Keratinocyte (primary cell): ENCODE measurements around the gene ADAM19. TPM values are rescaled to one million over a fixed set of nuclear protein-coding genes. Genes with fewer than 3 reads are reported as not detected.
"Not testable (repeated sequence)": the region's sequence is repeated elsewhere in the genome, so short reads cannot be mapped to it uniquely, and the experiment has no call there.

Source experiments
- DNase-seq: peaks from one replicate; pipeline ENCODE4 v3.0.0-alpha.2; 2011; ENCODE audit warnings: low read depth, missing footprints, low spot score
- FAIRE-seq: peaks from 2 replicates; lab custom pipeline; 2011; peaks lifted over from hg19 to GRCh38; lab: Jason Lieb, UNC
- H2AFZ ChIP-seq: 2 replicates; pipeline ENCODE4 v1.6.0; 2012; ENCODE audit warnings: low read length, control low read depth, inconsistent platforms; ENCODE audit not compliant: control insufficient read depth
- H3K27ac ChIP-seq: 2 replicates; pipeline ENCODE4 v1.5.1; 2011; ENCODE audit warnings: low read length; ENCODE audit not compliant: control insufficient read depth, insufficient read depth
- H3K27me3 ChIP-seq: 3 replicates; pipeline ENCODE4 v1.6.0; 2011; ENCODE audit warnings: low read length; ENCODE audit not compliant: control insufficient read depth, insufficient read depth; ENCODE audit errors: extremely low read depth
- H3K36me3 ChIP-seq, 2 experiments: 2 replicates in 1 of 2; 3 replicates in 1 of 2; pipeline ENCODE4 v1.5.1; 2011; ENCODE audit warnings: low read length in 2 of 2, mild to moderate bottlenecking in 1 of 2; ENCODE audit not compliant: control insufficient read depth in 2 of 2, insufficient read depth in 2 of 2; ENCODE audit errors: extremely low read depth in 1 of 2
- H3K4me1 ChIP-seq: 3 replicates; pipeline ENCODE4 v1.5.1; 2011; ENCODE audit warnings: low read length; ENCODE audit not compliant: control insufficient read depth, insufficient read depth; ENCODE audit errors: extremely low read depth
- H3K4me2 ChIP-seq: 3 replicates; pipeline ENCODE4 v1.6.0; 2011; ENCODE audit warnings: low read depth, low read length; ENCODE audit not compliant: control insufficient read depth, insufficient read depth; ENCODE audit errors: extremely low read depth
- H3K4me3 ChIP-seq, 3 experiments: fragments of 200-600 bp in 1 of 3; sonication (generic) in 1 of 3; 2 replicates in 2 of 3; 3 replicates in 1 of 3; pipeline ENCODE4 v1.5.1; 2011 to 2016; ENCODE audit warnings: low read length in 3 of 3, mild to moderate bottlenecking in 3 of 3, control low read depth in 2 of 3, inconsistent platforms in 1 of 3, low read depth in 1 of 3, mixed read lengths in 1 of 3, mixed run types in 1 of 3, moderate library complexity in 1 of 3; ENCODE audit not compliant: control insufficient read depth in 2 of 3, insufficient read depth in 2 of 3; ENCODE audit errors: extremely low read depth in 1 of 3
- H3K79me2 ChIP-seq: 2 replicates; pipeline ENCODE4 v1.6.0; 2012; ENCODE audit warnings: low read length; ENCODE audit not compliant: control insufficient read depth, insufficient read depth
- H3K9ac ChIP-seq: 3 replicates; pipeline ENCODE4 v1.6.0; 2011; ENCODE audit warnings: low read length; ENCODE audit not compliant: control insufficient read depth, insufficient read depth; ENCODE audit errors: extremely low read depth
- H3K9me1 ChIP-seq: 3 replicates; pipeline ENCODE4 v1.6.0; 2011; ENCODE audit warnings: low read length; ENCODE audit not compliant: control insufficient read depth, insufficient read depth; ENCODE audit errors: extremely low read depth
- H3K9me3 ChIP-seq: 2 replicates; pipeline ENCODE4 v1.5.1; 2012; ENCODE audit warnings: low read depth, low read length; ENCODE audit not compliant: control insufficient read depth
- H4K20me1 ChIP-seq: 3 replicates; pipeline ENCODE4 v1.6.0; 2011; ENCODE audit warnings: low read length; ENCODE audit not compliant: control insufficient read depth, insufficient read depth; ENCODE audit errors: extremely low read depth
- CTCF ChIP-seq, 3 experiments: IDR thresholded peaks in 1 of 3; conservative IDR thresholded peaks in 1 of 3; optimal IDR thresholded peaks in 1 of 3; 2 replicates in 2 of 3; 3 replicates in 1 of 3; pipeline versions ENCODE3 to v1.5.1; 2011; ENCODE audit warnings: low read length in 3 of 3, mild to moderate bottlenecking in 3 of 3, moderate library complexity in 2 of 3, control low read depth in 1 of 3, inconsistent platforms in 1 of 3; ENCODE audit not compliant: insufficient read depth in 2 of 3; ENCODE audit errors: extremely low read depth in 1 of 3
- EZH2 ChIP-seq: IDR thresholded peaks from one replicate; pipeline ENCODE4 v1.6.1; 2012; ENCODE audit warnings: inconsistent platforms, mild to moderate bottlenecking, low read length, moderate library complexity
- dilution Hi-C: fragments of 300-500 bp; cut with MboI; formaldehyde crosslinking; loops from one replicate; pipeline ENCODE4 v1.7.0; 2020; ENCODE audit warnings: low sequenced_read_pairs; ENCODE audit not compliant: extremely low pct_ligation_motif_present
- polyA plus RNA-seq, 5 experiments: library from polyadenylated mRNA; depleted of rRNA in 3 of 5; stranded (reverse) in 3 of 5; stranded (forward) in 1 of 5; unstranded in 1 of 5; fragments of >200 nt; gene quantifications; 1 replicate in 1 of 5; 2 replicates in 3 of 5; 3 replicates in 1 of 5; pipeline versions ENCODE4 v1.2.1 to v1.2.3, GENCODE V29; 2011 to 2012; ENCODE audit warnings: missing spikeins in 2 of 5, low read depth in 1 of 5, low replicate concordance in 1 of 5
- small RNA-seq, 3 experiments: library from RNA; depleted of rRNA; stranded (forward); fragments of <200 nt; gene quantifications; one replicate each; pipeline ENCODE3, GENCODE V24; 2012; ENCODE audit warnings: low read depth in 3 of 3, low replicate concordance in 1 of 3; ENCODE audit not compliant: insufficient read length in 3 of 3

The ADAM19 gene
- polyA plus RNA-seq, 1 donor (not counting 4 experiments of a cell fraction or from before 2014, with no cell fraction given) = 22.7 TPM

GRCh38 chr5:157434096-157434495 is 141.5 kb downstream of the ADAM19 start:
- Histone ChIP-seq H3K9me1 (no peaks in the 10 kb centered on the region), H2AFZ (no peak overlapping the region), H3K9me3 (no peaks in the 10 kb centered on the region), H3K79me2 (no peaks in the 10 kb centered on the region), H3K4me1 (no peaks in the 10 kb centered on the region), H3K36me3 (no peaks in the 10 kb centered on the region), H3K9ac (no peak overlapping the region), H4K20me1 (no peaks in the 10 kb centered on the region), H3K4me2 (no peak overlapping the region), H3K27ac (no peak overlapping the region), H3K27me3 (no peaks in the 10 kb centered on the region), H3K4me3 (no peak overlapping the region)
- FAIRE-seq (no peak), DNase-seq (no peak)
- dilution Hi-C loops = no loop called here
- no peak for TF ChIP-seq EZH2

GRCh38 chr5:157431544-157432200 is 143.9 kb downstream of the ADAM19 start:
- H3K9me3 ChIP-seq = no peaks in the 10 kb centered on the region
- H3K4me3 ChIP-seq = no peak overlapping the region
- FAIRE-seq (peak; percentile 72), DNase-seq (no peak)
- no peak overlapping the region for H2AFZ ChIP-seq
- no peaks in the 10 kb centered on the region for H3K27me3 ChIP-seq
- peak; percentile 28 to 48 (median 47) for TF ChIP-seq CTCF (optimal IDR thresholded peaks at IDR 0.05 in 1 of 3, IDR thresholded peaks at IDR 0.05 in 1 of 3, conservative IDR thresholded peaks at IDR 0.05 in 1 of 3; ENCODE audit: extremely low read depth in 1 of 3, insufficient read depth in 2 of 3, low read length in 3 of 3)
- TF ChIP-seq EZH2 = no peak
- no peaks in the 10 kb centered on the region for H3K9me1 ChIP-seq
- no peaks in the 10 kb centered on the region for H4K20me1 ChIP-seq
- H3K4me2 ChIP-seq = no peak overlapping the region
- no peak overlapping the region for H3K27ac ChIP-seq
- H3K4me1 ChIP-seq = no peaks in the 10 kb centered on the region
- H3K9ac ChIP-seq = no peak overlapping the region
- dilution Hi-C loops = no loop called here
- no peaks in the 10 kb centered on the region for H3K36me3 ChIP-seq
- H3K79me2 ChIP-seq = no peaks in the 10 kb centered on the region

GRCh38 chr5:157429920-157430319 is 145.7 kb downstream of the ADAM19 start:
- dilution Hi-C loops = not testable (repeated sequence)

More at GRCh38 chr5:157429920-157430319, 145.7 kb downstream of the ADAM19 start:
- not testable (repeated sequence) for H3K9ac ChIP-seq, H3K4me3 ChIP-seq, H3K4me1 ChIP-seq, H2AFZ ChIP-seq, FAIRE-seq, DNase-seq, H3K27me3 ChIP-seq, H3K36me3 ChIP-seq, H3K9me3 ChIP-seq, H3K27ac ChIP-seq, H3K79me2 ChIP-seq, H3K9me1 ChIP-seq, H4K20me1 ChIP-seq, H3K4me2 ChIP-seq

Small RNA genes within 50 kb of the gene (small RNA-seq; reads per million reads assigned to genes)
- 0 reads per million in 3 experiments for gene RNU6-390P

Other genes starting within 250 kb of the ADAM19 start
- 8.2 to 12.6 TPM (median 10.3 TPM) in 3 replicates for gene NIPAL4, start 115.6 kb downstream of the ADAM19 start, polyA plus RNA-seq
- gene SOX30, start 76.7 kb upstream of the ADAM19 start, polyA plus RNA-seq = 0.03 to 0.06 TPM (median 0.05 TPM) in 3 replicates
- not detected in 3 replicates for gene C5orf52, start 95.8 kb upstream of the ADAM19 start, polyA plus RNA-seq
- 15.9 to 23.4 TPM (median 18.4 TPM) in 3 replicates for gene THG1L, start 155.6 kb upstream of the ADAM19 start, polyA plus RNA-seq
- 2.1 to 2.7 TPM (median 2.3 TPM) in 3 replicates for gene LSM11, start 167.9 kb upstream of the ADAM19 start, polyA plus RNA-seq